UCSD-AML1 (cell line): Measurements from ENCODE around the gene MYBL2.
"Not testable (repeated sequence)": the region's sequence is repeated elsewhere in the genome, so short reads cannot be mapped to it uniquely, and the experiment has no call there.

Experiments used
- DNase-seq: peaks from one replicate; lab custom pipeline; 2025; ENCODE audit not compliant: unreplicated experiment; lab: John Stamatoyannopoulos, UW

Gene MYBL2

GRCh38 chr20:43749734-43750294, 82.9 kb downstream of the MYBL2 start:
- peak; percentile 79 for DNase-seq

DNA sequence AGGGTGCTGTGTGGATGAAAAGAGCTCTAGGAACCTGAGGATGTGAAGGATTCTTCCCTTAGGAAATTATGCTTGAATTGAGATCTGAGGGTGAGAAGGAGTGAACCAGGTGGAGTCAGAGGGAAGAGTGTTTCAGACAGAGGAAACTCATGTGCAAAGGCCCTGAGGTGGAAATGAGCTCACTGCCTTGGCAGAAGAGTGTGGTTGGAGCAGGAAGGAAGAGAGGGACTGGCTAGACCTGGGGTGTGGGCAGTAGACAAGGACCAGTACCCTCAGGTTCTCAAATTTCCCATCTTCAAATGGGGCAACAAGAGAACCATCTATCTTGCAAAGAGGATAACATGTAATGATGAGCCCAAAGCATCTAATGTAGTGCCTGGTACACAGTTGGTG, 83.9 kb downstream of the MYBL2 start:
- no peak for DNase-seq

GRCh38 chr20:43751167-43752050, 84.5 kb downstream of the MYBL2 start:
- no peak for DNase-seq

DNA sequence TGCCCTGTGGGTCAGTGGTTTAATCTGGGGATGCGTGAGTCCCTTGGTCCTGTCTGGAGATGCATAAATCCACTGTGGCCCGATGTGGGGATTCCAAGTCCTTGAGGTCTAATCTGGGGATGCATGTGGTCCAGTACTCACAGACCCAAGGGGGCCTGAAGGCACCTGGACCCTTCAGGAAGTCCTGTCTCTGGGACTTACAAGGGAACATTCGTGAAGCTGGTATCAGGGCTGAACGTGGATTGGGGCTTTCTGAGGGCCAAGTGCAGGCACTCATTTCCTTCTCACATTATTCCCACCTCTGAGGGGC, 85.1 kb downstream of the MYBL2 start:
- DNase-seq, result no peak

- peak; percentile 82 for DNase-seq
These were observed 85.8 kb downstream of the MYBL2 start for GRCh38 chr20:43752561-43753301.

DNA sequence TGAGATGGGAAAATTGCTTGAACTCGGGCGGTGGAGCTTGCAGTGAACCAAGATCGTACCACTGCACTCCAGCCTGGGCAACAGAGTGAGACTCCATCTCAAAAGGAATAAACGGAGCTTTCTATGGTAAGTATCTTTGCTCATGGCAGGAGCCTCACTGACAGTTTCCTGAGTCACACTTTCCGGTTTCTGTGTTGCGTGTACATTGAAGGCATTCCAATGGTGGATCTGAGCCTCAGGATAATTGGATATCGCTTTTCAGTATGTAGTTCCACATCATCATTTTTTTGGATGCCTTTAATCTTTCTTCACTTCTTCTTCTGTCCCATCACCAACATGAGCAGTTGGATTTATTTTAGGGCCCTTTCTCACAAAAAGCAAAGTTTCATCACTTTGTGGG, 88.5 kb downstream of the MYBL2 start:
- no peak for DNase-seq

DNA sequence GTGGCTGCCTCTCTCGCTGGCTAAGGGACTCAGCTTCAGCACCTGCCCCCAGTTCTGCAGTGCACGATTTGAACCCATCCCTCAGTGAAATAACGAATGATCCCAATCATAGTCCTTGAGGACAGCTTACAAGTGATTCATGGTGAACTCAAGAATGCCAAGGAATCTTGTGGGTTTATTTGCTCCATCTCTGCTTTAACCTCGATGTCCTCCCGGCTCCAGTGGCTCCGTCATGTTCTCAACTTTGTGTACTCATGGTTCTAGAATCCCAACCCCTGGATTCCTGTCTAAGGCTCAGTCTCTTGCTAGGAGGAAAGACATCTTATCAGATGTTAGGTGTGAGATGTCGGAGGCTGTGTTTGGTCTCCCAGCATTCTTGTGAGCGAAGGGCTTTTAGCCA, 88.9 kb downstream of the MYBL2 start:
- DNase-seq, result no peak

DNA sequence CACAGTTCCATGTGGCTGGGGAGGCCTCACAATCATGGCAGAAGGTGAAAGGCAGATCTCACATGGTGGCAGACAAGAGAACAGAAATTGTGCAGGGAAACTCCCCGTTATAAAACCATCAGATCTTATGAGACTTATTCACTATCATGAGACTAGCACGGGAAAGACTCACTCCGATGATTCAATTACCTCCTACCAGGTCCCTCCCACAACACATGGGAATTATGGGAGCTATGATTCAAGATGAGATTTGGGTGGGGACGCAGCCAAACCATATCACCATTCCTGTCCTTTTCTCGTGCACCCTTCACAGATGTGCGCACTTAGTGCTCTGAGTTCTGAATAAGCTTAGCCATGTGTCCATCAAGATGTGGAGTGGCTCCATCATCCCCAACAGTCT, 91.0 kb downstream of the MYBL2 start:
- not testable (repeated sequence) for DNase-seq

GRCh38 chr20:43761386-43762340, 94.7 kb downstream of the MYBL2 start:
- DNase-seq, result no peak

DNA sequence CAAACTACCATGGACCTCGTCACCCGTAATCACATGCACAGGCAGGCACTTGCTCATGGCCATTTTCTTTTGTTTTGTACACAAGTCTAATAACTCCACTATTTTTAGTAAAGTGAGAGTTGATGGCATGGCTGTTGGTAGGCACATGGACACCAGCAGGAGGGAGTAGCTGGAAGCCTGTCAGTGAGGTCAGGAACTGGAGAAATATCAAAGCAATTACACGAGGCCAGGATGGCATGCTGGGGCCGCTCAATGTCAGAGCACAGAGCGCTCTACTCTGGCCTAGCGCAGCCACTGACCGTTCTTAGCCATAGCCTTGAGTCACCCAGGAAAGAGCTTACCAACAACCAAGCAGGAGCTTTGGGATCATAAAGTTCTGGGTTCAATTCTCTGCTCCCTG, 96.0 kb downstream of the MYBL2 start:
- DNase-seq, result no peak

DNA sequence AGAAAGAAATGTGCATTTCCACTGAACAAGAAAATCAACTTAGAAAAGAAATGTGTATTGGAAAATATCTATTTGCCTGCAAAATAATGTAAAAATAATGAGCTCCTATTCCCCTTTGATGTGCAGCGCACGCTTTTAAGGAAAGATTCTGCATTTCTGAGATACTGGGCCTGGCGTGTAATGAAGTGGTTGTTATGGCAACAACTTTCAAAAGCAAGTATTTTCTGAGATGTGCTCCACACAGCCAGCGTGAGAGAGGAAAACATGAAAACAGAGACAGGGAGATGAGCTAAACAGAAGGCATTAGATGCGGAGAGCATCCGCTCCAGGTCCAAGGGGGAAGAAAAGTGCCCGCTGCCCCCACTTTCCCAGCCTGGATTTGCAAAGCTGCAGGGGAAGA, 99.0 kb downstream of the MYBL2 start:
- DNase-seq, result no peak
